Measurements from ENCODE around the gene ATXN7.
A peak's percentile ranks its signal among the peaks of the same experiment; 100 is the strongest.

The ATXN7 gene, protein sequence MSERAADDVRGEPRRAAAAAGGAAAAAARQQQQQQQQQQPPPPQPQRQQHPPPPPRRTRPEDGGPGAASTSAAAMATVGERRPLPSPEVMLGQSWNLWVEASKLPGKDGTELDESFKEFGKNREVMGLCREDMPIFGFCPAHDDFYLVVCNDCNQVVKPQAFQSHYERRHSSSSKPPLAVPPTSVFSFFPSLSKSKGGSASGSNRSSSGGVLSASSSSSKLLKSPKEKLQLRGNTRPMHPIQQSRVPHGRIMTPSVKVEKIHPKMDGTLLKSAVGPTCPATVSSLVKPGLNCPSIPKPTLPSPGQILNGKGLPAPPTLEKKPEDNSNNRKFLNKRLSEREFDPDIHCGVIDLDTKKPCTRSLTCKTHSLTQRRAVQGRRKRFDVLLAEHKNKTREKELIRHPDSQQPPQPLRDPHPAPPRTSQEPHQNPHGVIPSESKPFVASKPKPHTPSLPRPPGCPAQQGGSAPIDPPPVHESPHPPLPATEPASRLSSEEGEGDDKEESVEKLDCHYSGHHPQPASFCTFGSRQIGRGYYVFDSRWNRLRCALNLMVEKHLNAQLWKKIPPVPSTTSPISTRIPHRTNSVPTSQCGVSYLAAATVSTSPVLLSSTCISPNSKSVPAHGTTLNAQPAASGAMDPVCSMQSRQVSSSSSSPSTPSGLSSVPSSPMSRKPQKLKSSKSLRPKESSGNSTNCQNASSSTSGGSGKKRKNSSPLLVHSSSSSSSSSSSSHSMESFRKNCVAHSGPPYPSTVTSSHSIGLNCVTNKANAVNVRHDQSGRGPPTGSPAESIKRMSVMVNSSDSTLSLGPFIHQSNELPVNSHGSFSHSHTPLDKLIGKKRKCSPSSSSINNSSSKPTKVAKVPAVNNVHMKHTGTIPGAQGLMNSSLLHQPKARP
- total RNA-seq = 69.3 to 145 reads per million in 2 experiments

DNA sequence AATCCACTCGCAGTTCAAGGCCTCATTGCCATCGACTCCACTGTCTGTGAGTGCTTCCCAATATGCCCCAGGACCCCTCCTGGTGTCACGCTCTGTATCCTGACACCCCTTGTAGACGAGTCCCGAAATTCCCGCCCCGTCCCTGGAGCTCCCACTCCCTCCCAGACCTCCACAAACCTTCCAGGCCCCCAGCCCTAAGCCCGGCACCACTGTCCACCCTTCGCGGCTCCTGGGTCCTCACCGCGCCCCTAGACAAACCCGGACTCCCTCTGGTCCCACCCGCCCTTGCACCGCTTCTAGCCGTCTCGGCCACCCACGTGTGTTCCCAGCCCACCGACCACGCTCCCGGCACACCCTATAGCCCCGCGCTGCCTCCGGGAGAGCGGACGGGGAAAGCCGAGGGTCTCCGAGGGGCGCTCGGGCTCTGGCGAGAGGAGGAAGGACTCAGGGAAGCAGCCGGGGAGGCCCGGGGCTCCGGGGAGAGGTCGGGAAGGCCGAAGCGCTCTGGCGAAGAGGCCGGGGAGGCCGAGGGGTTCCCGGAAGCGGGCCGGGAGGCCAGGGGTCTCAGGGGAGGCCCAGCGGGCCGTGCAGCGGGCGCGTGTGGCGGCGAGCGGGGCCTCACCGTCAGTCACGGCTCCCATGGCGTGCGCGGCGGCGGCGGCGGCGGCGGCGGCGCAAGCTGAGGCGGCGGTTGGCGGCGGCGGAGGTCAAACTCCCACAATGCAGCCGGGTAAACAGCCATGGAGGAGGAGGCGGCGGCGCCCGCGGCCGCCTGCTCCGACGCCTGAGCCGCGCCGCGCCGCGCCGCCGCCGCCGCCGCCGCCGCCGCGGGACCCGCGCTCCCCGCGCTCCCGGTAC, at the start of gene ATXN7, which contains the start of gene THOC7:
Gene ATXN7 (plus strand): TSS at position 718 of the 858 bp plus-strand sequence. CDS start 48,732 bp downstream, outside the sequence.
Gene THOC7 (minus strand): TSS at position 656 of the 858 bp plus-strand sequence. CDS start 15 bp downstream, at position 641.
- DNase-seq (ENCODE audit: low read depth) = peak; percentile 61

DNA sequence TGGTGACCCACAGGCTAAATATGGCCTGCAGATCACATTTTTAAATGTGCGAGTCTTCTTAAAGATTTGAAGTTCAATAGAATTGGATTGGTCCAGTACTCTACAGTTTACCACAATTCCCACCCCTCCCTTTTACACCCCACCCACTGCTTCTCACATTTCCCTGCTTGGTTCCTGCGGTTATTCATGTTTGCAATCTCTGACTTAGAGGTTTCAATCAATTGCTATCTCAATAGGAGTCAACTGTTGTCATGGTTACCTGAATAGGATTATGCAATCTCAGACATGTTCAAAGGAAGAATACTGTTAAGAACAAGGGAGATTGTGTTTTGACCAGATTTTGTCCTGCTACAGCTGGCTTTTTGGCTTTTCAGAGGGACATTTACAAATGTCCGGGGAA, 49.4 kb upstream of the ATXN7 start:
- DNase-seq (ENCODE audit: low read depth) = no peak

GRCh38 chr3:63817225-63817624, 46.4 kb upstream of the ATXN7 start:
- DNase-seq (ENCODE audit: low read depth) = no peak

DNA sequence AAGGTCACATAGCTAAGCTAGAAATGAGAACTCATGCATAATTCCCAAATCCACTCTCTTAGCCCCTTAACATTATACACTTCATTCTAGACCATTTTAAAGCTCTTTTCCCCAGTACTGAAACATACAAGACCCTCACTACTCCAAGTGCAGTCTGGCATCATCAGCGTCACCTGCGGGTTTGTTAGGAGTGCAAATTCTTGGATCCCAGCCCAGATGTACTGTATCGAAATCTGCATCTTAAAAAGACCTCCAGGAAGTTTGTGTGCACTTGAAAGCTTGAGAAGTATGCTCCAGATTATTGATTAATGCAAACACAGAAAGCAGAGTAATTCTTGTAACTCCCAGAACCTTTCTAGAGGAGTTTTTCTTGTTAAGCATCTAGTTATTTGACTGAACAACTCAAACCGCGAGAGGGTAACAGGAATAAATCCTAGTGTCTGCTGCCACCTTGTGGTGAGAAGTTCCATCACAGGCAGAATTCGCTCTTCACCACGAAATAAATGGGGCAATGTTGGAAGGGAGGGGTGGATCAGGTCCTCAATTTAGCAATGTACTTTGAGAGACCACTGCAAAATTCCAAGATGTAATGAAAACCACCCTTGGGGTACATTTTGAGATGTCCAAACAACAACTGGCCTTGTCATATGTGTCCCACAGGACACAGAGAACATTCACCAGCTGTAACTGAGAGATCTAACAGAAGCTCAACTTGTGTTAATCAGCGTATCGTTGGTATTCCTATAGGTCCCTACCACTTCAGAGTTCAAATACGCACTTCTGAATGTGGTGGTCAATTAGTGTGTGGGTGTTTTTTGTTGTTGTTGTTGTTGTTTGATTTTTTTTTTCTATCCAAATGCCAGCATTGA, 45.2 kb upstream of the ATXN7 start:
- peak; percentile 30 for DNase-seq (ENCODE audit: low read depth)

DNA sequence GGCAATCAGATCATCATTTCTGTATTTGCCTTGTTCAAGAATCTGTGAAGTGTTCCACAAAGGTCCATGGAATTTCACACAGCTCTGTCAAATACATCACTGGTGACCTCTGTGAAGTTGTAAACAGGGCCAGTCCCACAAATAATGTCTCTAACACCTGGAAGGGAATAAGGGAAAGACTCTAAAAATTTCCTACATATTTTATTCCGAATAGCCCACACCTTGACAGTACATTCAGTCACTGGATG, 44.6 kb upstream of the ATXN7 start, which contains the start of gene C3orf49:
Gene C3orf49 (plus strand): TSS at position 149 of the 248 bp plus-strand sequence. CDS start 173 bp downstream, outside the sequence.
- no peak for DNase-seq (ENCODE audit: low read depth)

GRCh38 chr3:63824309-63824708, 39.4 kb upstream of the ATXN7 start:
- no peak for DNase-seq (ENCODE audit: low read depth)

DNA sequence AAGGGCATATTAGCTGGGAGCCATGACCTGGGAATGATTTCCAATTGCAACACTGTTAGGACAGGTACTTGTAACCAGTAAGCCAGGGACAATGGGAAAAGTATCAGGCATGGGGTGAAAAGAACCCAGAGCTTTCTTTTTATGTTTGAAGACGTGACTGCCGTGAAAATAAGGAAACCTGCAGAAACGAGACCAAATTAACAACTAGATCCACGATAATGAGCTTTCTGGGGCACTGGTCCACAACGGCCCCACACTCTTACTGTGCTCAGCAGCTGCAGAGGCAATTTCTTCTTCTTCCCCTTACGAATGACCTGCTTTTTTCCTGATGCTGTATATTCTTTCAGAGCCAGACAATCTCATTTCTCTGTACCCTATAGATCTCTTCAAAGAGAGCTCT, 33.1 kb upstream of the ATXN7 start:
- DNase-seq (ENCODE audit: low read depth) = no peak

GRCh38 chr3:63832395-63832794, 31.3 kb upstream of the ATXN7 start:
- DNase-seq (ENCODE audit: low read depth) = no peak

- DNase-seq (ENCODE audit: low read depth) = no peak
Observed at GRCh38 chr3:63841704-63842103, 22.0 kb upstream of the ATXN7 start.

GRCh38 chr3:63842127-63842526, 21.5 kb upstream of the ATXN7 start:
- no peak for DNase-seq (ENCODE audit: low read depth)

GRCh38 chr3:63845215-63845614, 18.5 kb upstream of the ATXN7 start:
- DNase-seq (ENCODE audit: low read depth) = no peak

DNA sequence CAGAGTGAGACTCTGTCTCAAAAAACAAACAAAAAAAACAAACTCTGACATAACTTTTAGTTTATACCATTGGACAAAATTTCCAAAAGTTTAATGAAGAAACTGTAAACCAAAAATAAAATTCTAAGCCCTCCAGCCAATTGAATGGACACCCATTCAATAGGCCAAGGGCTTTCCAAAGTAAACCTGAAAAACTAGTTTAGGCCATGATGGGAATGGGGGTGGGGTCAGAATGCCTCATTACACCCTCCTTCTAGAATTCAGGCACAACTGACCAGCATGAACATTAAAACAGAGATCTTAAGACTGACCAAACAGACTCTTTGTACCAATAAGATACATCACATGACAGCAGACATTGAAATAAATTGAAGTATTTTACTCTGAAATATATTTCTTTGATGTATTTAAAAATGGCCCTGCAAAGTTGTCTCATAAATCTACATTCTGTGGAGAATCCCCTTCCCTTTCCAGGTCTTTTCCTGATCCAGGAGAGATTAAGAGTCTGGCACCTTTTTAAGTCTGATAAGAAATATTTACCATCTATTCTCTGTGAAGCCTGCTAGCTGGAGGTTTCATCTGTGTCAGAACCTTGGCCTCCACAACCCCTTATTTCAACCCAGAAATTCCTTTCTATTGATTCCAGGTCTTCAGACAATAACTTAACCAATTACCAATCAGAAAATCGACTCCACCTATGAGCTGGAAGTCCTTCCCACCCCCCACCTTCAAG, 15.8 kb upstream of the ATXN7 start:
- DNase-seq (ENCODE audit: low read depth) = no peak

- DNase-seq (ENCODE audit: low read depth) = no peak
Observed at GRCh38 chr3:63849175-63849574, 14.5 kb upstream of the ATXN7 start.

DNA sequence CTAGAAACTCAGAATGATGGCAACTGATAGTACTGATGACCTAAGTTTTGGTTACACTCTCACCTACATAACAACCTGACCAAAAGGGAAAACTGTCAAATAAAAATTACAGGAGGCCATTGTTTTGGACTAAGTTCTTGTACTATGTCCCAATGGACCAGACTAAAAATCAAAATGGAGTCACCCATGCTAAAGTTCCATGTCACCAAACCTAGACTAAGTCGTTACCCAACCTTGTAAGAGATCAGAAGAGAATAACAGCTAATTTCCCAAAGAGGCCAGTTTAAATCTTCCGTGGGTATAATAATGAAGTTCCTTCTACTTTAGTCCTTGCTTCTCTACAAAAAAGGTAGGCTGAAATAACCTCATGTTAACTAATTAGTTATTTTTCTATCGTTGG, 12.4 kb upstream of the ATXN7 start:
- DNase-seq (ENCODE audit: low read depth) = no peak

- no peak for DNase-seq (ENCODE audit: low read depth)
Observed at GRCh38 chr3:63853106-63853505, 10.6 kb upstream of the ATXN7 start.

- no peak for DNase-seq (ENCODE audit: low read depth)
Observed at GRCh38 chr3:63855333-63855940, 8.2 kb upstream of the ATXN7 start.

DNA sequence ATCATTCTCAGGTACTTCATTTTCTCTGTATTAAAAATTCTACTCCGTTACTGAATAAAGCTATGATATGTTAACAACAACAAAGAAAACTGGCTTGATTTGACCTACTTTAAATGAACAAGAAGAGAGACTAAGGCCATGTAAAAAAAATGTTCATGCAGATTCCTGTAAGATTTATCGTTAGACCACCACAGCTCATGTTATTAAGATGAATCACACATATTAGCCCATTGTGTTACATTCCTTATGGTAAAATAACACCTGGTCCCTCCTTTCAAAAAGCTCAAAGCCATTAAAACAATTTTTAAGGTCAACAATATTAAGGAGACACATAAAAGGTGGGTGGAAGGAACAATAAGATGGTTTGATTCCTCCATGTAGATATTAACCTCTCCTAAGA, 6.4 kb upstream of the ATXN7 start:
- DNase-seq (ENCODE audit: low read depth) = no peak

DNA sequence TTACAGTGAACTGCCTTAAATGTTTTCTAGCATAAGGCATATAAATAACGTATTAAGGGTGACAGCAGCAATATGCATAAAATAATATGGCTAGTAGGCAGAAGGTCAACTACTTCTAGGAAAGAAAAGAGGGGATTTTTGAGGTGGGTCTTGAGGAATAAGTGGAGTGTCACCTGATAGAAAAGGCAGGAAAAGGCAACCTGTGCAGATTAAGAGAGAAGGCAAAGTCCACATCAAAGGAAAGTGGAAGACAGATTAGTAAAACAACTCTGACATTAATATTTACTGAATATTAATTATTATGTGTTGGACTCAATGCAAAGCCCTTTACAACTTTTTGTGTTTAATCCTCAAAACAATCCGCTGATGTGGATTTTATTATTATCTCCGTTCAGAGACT, 2.9 kb upstream of the ATXN7 start:
- DNase-seq (ENCODE audit: low read depth) = no peak

GRCh38 chr3:63861306-63861705, 2.4 kb upstream of the ATXN7 start:
- DNase-seq (ENCODE audit: low read depth) = no peak

- no peak for DNase-seq (ENCODE audit: low read depth)
Observed at GRCh38 chr3:63862804-63863149, 890 bp upstream of the ATXN7 start.
